Left lobe of liver (tissue), 1 donor: ENCODE results near the gene NRDC. TPM values are rescaled to one million over a fixed set of nuclear protein-coding genes. Genes with fewer than 3 reads are reported as not detected.

Experiments
- total RNA-seq: library from RNA; stranded (reverse); gene quantifications from one replicate; pipeline ENCODE4 v1.2.1, GENCODE V29; 2021
- donor health status: DM: no; HTN: yes; CAD: no.

The NRDC gene
- total RNA-seq, 1 donor from 2014 or later, result 86.1 TPM

Other genes with a start within 250 kb of the NRDC start
- 0.15 TPM for gene RAB3B, start 112.0 kb upstream of the NRDC start, total RNA-seq
- gene KTI12, start 155.1 kb upstream of the NRDC start, total RNA-seq, result 3.2 TPM
- 25.0 TPM for gene TXNDC12, start 176.5 kb upstream of the NRDC start, total RNA-seq
- 13.5 TPM for gene BTF3L4, start 177.6 kb upstream of the NRDC start, total RNA-seq